Mucosa of rectum (tissue), 2 donors: ENCODE data around the gene GABRB1.

Source experiments
- H3K27ac ChIP-seq, 2 donors: one replicate each; pipeline ENCODE4 v1.7.0; 2013; ENCODE audit warnings: inconsistent platforms in 2 of 2, low read depth in 2 of 2, low read length in 2 of 2
- H3K27me3 ChIP-seq, 2 donors: one replicate each; pipeline ENCODE4 v1.7.0; 2013; ENCODE audit warnings: low read length in 2 of 2; ENCODE audit not compliant: control insufficient read depth in 2 of 2, insufficient read depth in 2 of 2
- H3K36me3 ChIP-seq, 2 donors: one replicate each; pipeline ENCODE4 v1.7.0; 2013; ENCODE audit warnings: low read length in 2 of 2; ENCODE audit not compliant: control insufficient read depth in 2 of 2, insufficient read depth in 2 of 2
- H3K4me1 ChIP-seq, 2 donors: one replicate each; pipeline ENCODE4 v1.7.0; 2013; ENCODE audit warnings: low read length in 2 of 2, mild to moderate bottlenecking in 1 of 2; ENCODE audit not compliant: control insufficient read depth in 2 of 2, insufficient read depth in 2 of 2
- H3K4me3 ChIP-seq, 2 donors: one replicate each; pipeline ENCODE4 v1.7.0; 2013; ENCODE audit warnings: low read length in 2 of 2
- H3K9ac ChIP-seq, 2 donors: one replicate each; pipeline ENCODE4 v1.7.0; 2013; ENCODE audit warnings: low read length in 2 of 2, low read depth in 1 of 2, mild to moderate bottlenecking in 1 of 2
- H3K9me3 ChIP-seq, 2 donors: one replicate each; pipeline ENCODE4 v1.7.0; 2013; ENCODE audit warnings: low read length in 2 of 2; ENCODE audit not compliant: control insufficient read depth in 2 of 2
- donor health status: healthy.
- donor health status: Normal muscosa, but diverticular disease.

GABRB1 gene

GRCh38 chr4:47043821-47044220 lies 12.5 kb downstream of the GABRB1 start:
- no peak overlapping the region for H3K9ac ChIP-seq
- no peaks in the 10 kb centered on the region for H3K4me1 ChIP-seq
- no peak overlapping the region for H3K27ac ChIP-seq
- H3K4me3 ChIP-seq: no peak overlapping the region
- H3K9me3 ChIP-seq: no peaks in the 10 kb centered on the region
- H3K27me3 ChIP-seq: no peaks in the 10 kb centered on the region
- no peaks in the 10 kb centered on the region for H3K36me3 ChIP-seq

GRCh38 chr4:47045261-47045660 lies 13.9 kb downstream of the GABRB1 start:
- no peak overlapping the region for H3K4me3 ChIP-seq
- H3K27ac ChIP-seq: no peak overlapping the region
- no peaks in the 10 kb centered on the region for H3K36me3 ChIP-seq
- H3K9ac ChIP-seq: no peak overlapping the region
- no peaks in the 10 kb centered on the region for H3K27me3 ChIP-seq
- H3K4me1 ChIP-seq: no peaks in the 10 kb centered on the region
- no peaks in the 10 kb centered on the region for H3K9me3 ChIP-seq

DNA sequence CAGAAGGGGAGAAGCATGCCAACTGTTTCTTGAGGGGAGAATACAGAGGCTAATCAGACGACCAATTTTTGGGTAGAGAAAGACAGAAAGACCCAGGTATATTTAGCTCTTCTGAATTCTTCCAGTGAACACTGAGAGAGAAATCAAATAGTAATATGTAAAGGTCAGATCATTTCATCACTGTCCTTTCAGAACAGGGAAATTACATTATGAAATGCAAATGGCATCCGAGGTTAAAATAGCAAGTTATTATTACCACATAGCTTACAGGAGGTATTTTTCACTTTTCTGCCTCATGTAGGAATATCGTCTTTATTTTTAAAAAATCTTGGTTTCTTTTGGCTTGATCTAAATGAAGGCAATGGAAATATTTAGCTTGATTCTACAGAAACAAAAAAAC lies 18.0 kb downstream of the GABRB1 start:
- no peak overlapping the region for H3K4me3 ChIP-seq
- no peaks in the 10 kb centered on the region for H3K36me3 ChIP-seq
- no peaks in the 10 kb centered on the region for H3K27me3 ChIP-seq
- H3K9me3 ChIP-seq: no peaks in the 10 kb centered on the region
- no peak overlapping the region for H3K27ac ChIP-seq
- H3K9ac ChIP-seq: no peak overlapping the region
- H3K4me1 ChIP-seq: no peaks in the 10 kb centered on the region

- Histone ChIP-seq H3K27me3 (no peaks in the 10 kb centered on the region), H3K36me3 (no peaks in the 10 kb centered on the region), H3K27ac (no peak overlapping the region), H3K4me3 (no peak overlapping the region), H3K9me3 (no peaks in the 10 kb centered on the region), H3K4me1 (no peaks in the 10 kb centered on the region), H3K9ac (no peak overlapping the region)
These were observed 19.7 kb downstream of the GABRB1 start for GRCh38 chr4:47050761-47051725.

DNA sequence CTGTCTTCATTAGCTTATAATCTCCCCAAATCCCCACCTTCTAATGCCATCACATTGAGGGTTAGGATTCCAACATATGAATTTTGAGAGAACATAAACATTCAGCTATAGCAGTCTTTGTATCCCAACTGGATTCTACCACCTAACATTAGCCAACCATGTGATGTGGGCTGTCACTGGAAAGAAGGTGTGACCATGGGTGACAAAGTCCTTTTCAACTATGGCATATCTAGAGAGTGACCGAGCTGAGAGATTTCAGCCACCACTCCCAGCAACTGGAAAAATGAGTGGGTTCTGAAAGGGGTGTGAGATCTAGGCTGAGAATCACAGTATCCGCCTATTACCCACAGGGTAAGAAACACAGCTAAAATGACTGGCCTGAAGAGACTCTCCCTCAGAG lies 22.1 kb downstream of the GABRB1 start:
- Histone ChIP-seq H3K9me3 (no peaks in the 10 kb centered on the region), H3K27ac (no peak overlapping the region), H3K27me3 (no peaks in the 10 kb centered on the region), H3K9ac (no peak overlapping the region), H3K4me3 (no peak overlapping the region), H3K36me3 (no peaks in the 10 kb centered on the region), H3K4me1 (no peaks in the 10 kb centered on the region)

GRCh38 chr4:47054130-47054529 lies 22.8 kb downstream of the GABRB1 start:
- Histone ChIP-seq H3K4me1 (no peaks in the 10 kb centered on the region), H3K9ac (no peak overlapping the region), H3K27me3 (no peaks in the 10 kb centered on the region), H3K36me3 (no peaks in the 10 kb centered on the region), H3K9me3 (no peaks in the 10 kb centered on the region), H3K4me3 (no peak overlapping the region), H3K27ac (no peak overlapping the region)

GRCh38 chr4:47057991-47058390 lies 26.6 kb downstream of the GABRB1 start:
- H3K27ac ChIP-seq: no peak overlapping the region
- no peaks in the 10 kb centered on the region for H3K36me3 ChIP-seq
- no peaks in the 10 kb centered on the region for H3K27me3 ChIP-seq
- H3K4me1 ChIP-seq: no peaks in the 10 kb centered on the region
- no peak overlapping the region for H3K9ac ChIP-seq
- H3K9me3 ChIP-seq: no peaks in the 10 kb centered on the region
- no peak overlapping the region for H3K4me3 ChIP-seq

GRCh38 chr4:47060561-47060960 lies 29.2 kb downstream of the GABRB1 start:
- no peaks in the 10 kb centered on the region for H3K27me3 ChIP-seq
- H3K4me3 ChIP-seq: no peak overlapping the region
- H3K9me3 ChIP-seq: no peaks in the 10 kb centered on the region
- H3K27ac ChIP-seq: no peak overlapping the region
- no peaks in the 10 kb centered on the region for H3K4me1 ChIP-seq
- no peak overlapping the region for H3K9ac ChIP-seq
- H3K36me3 ChIP-seq: no peaks in the 10 kb centered on the region

GRCh38 chr4:47061435-47061834 lies 30.1 kb downstream of the GABRB1 start:
- Histone ChIP-seq H3K9me3 (no peaks in the 10 kb centered on the region), H3K27me3 (no peaks in the 10 kb centered on the region), H3K4me1 (no peaks in the 10 kb centered on the region), H3K27ac (no peak overlapping the region), H3K9ac (no peak overlapping the region), H3K36me3 (no peaks in the 10 kb centered on the region), H3K4me3 (no peak overlapping the region)

DNA sequence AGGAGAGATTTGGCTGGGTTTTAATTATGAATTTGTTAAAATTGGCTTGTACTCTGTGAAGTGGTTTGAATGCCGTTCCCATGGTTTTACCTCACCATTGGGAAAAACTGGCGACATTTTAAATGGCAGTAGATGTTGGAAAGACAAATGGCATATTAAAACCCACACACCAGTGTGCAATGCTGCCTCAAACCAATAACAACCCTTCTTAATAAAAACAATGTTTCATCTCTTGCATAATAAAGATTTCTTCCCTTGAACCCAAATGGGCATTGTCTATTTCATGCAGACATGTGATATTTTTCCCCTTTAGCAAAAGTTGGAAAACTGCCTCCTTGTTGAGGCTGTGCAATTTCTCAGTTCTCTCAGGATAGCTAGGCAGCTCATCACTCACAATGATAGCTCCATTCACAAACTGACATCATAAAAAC lies 33.7 kb downstream of the GABRB1 start:
- Histone ChIP-seq H3K9me3 (no peaks in the 10 kb centered on the region), H3K4me3 (no peak overlapping the region), H3K36me3 (no peaks in the 10 kb centered on the region), H3K9ac (no peak overlapping the region), H3K27ac (no peak overlapping the region), H3K4me1 (no peaks in the 10 kb centered on the region), H3K27me3 (no peaks in the 10 kb centered on the region)
